ENCODE data around the gene MCEE.

GRCh38 chr2:71173096-71173495 is 43.1 kb upstream of the MCEE start:
- TF ChIP-seq EZH2 (IDR thresholded peaks at IDR 0.05; ENCODE audit: low read length, unreplicated experiment): no peak
- no peak for TF ChIP-seq CTCF (conservative IDR thresholded peaks at IDR 0.05; ENCODE audit: low read depth, low read length)
- no peak for TF ChIP-seq EZH2phosphoT487 (IDR thresholded peaks at IDR 0.05; ENCODE audit: borderline replicate concordance, low read length)
